SKM-1 treated with dmso at 0.1 percent for 144 hours (cell line): ENCODE data around the gene TTLL7.

Source experiments
- DNase-seq: peaks from one replicate; lab custom pipeline; 2025; ENCODE audit not compliant: unreplicated experiment; lab: John Stamatoyannopoulos, UW

TTLL7 gene

DNA sequence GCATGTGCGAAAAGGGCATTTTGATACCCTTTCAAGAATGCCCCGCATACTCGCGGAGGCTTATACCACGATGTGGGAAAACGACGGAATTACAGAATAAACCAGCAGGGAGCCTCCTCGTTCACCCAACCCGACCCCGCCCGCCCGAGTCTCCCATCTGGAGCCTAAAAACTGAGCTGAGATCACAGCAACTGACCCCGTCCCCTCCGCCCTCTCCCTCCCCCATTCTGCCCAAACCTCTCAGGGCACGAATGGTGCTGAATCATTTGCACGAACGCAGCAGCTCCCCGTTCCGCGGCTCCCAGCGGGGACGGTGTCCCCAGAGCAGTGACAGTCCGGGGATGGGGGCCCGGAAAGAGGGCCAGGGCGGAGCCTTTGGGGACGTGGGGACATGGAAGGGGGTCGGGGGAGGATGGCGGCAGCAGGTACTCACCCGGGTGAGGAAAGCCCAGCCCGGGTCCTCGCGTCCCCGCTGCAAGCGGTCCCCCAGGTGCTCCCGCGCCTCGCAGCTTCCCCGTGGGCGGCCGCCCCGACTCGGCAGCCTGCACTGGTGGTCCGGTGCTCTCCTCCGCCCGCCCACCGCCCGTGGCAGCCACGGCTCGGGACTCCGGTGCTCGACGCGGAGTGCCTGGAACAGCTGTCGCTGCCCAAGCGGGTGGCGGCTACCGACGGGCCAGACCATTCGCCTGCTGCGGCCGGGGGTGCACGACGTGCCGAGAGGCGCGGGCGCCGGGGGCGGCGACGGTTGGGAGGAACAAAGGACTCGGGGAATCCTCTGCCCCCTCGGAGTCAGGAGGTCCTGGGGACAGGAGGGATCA is at the start of gene TTLL7:
Gene TTLL7 (minus strand): TSS at position 635 of the 818 bp plus-strand sequence. CDS start 46,921 bp downstream, outside the sequence.
- peak; percentile 76 for DNase-seq

GRCh38 chr1:84042461-84042860 is 43.5 kb upstream of the TTLL7 start:
- no peak for DNase-seq

DNA sequence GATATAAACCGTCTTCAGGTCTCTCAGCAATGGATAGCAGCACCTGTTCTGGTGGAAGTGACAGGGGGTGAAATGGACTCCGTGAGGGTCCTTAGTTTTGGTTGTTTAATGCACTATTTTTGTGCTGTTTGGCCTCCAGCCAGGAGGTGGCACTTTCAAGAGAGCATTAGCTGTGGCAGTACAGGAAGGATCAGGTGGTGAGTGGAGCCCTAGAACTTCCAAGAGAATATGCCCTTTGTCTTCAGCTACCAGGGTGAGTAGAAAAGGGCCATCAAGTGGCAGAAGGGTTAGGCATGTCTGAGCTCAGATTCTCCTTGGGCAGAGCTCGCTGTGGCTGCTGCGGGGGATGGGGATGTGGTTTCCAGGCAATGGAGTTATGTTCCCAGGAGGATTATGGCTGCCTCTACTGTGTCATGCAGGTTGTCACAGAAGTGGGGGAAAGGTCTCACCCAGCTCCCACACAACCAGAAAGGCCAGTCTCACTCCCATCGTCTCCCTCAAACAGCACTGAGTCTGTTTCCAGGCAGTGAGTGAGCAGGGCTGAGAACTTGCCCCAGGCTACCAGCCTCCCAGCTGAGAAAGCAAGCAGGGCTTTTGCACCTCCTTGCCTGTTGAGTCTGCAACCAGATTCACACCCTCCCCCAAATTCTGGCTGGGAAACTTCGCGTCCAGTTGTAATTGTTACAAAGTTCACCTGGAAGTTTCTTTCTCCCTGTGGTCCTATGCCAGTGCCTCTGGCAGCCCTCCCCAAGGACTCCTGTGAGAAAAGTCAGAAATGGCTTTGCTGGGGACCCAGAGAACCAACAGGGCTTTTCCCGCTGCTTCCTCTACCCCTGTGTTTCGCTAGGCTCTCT is 39.1 kb upstream of the TTLL7 start:
- no peak for DNase-seq

DNA sequence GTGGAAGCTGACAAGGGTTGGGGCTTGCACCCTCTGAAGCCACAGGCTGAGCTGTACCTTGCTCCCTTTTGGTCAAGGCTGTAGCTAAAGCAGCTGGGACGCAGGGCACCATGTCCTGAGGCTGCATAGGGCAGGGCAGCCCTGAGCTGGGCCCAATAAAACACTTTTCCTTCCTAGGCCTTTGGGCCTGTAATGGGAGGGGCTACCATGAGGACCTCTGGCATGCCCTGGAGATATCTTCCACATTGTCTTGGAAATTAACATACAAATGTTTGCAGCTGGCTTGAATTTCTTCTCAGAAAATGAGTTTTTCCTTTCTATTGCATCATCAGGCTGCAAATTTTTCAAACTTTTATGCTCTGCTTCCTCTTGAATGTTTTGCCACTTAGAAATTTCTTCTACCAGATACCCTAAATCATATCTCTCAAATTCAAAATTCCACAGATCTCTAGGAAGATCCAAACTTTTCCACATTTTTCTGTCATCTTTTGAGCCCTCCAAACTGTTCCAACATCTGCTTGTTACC is 32.9 kb upstream of the TTLL7 start:
- no peak for DNase-seq

DNA sequence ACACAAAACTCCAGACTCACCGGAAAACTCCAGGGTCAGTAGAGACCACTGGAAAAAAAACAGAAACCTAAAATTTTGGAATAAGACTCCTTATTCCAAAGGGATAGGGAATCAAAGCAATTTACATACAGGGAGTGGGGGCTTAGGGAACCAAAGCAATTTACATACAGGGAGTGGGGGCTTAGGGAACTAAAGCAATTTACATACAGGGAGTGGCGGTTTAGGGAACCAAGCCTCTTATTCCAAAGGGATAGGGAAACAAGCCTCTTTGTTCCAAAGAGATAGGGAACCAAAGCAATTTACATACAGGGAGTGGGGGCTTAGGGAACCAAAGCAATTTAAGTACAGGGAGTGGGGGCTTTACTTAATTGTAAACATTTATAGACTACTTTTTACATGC is 28.4 kb upstream of the TTLL7 start:
- no peak for DNase-seq

- DNase-seq, result no peak
Observed at GRCh38 chr1:84025966-84026365, 27.0 kb upstream of the TTLL7 start.

DNA sequence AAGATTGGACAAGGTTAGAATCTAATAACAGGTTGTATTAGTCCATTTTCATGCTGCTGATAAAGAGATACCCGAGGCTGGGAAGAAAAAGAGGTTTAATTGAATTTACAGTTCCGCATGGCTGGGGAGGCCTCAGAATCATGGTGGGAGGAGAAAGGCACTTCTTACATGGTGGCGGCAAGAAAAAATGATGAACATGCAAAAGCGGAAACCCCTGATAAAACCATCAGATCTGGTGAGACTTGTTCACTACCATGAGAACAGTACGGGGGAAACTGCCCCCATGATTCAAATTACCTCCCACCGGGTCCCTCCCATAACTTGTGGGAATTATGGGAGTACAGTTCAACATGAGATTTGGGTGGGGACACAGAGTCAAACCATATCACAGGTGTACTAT is 22.9 kb upstream of the TTLL7 start:
- DNase-seq, result no peak

DNA sequence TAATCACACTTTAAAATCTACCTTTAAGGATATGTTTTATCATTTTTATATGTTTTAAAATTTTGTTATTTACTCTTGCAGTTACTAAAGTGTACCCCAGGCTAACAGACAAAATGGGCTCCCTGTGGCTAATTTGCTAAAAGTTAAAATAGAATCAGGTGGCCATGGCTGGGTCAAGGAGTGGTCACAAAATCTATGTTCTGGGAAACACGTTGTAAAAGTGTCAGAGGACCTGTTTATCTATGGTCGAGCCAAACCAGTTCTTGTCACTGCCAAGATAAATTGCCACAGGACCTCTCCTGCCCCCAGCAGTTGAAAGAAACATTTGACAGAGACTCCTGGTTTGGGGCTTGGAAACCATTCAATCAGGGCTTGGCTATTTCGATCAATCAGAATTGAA is 21.2 kb upstream of the TTLL7 start:
- no peak for DNase-seq

DNA sequence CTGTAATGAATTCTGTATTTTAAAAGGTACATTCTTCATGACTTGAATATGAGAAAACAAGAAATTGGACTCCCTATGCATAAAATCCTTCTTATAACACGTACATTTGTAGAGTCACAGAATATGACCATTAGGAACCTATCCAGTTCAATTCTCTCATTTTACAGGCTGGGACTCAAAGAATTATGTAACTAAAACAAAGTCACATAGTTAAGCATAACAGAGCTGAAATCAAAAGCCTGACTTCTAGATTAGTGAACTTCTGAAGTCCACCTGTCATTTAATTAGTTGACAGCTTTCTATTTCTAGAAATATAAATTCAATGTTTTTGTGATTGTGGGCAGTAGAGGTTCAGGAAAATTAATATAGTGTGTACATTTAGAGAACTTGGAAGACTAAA is 20.3 kb upstream of the TTLL7 start:
- DNase-seq, result no peak

DNA sequence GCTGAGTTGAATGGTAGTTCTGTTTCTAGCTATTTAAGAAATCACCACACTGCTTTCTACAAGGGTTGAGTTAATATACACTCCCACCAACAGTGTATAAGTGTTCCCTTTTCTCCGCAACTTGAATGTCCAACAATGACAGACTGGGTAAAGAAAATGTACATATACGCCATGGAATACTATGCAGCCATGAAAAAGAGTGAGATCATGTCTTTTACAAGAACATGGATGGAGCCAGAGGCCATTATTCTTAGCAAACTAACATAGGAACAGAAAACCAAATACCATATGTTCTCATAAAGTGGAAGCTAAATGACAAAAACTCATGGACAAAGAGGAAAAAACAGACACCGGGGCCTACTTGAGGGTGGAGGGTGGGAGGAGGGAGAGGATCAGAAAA is 14.8 kb upstream of the TTLL7 start:
- no peak for DNase-seq

GRCh38 chr1:84012018-84012417 is 13.1 kb upstream of the TTLL7 start:
- no peak for DNase-seq

DNA sequence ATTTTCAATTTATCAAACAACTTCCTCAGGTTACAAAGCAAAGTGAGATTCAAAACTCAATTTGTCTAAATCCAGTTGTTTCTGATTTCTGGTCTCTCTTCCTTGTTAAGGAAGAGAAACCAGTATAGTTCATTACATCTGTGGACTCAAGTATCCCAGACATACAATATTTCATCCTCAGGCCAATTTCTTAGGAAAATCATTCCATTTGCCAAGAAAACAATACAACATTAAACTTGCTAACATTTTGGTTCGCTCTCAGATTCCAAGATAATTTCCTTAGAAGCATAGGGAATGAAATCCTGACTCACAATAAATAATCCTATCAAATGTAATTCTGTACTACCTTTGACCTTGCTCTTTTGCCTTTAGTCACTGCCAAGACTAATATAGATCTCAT is 11.2 kb upstream of the TTLL7 start:
- no peak for DNase-seq

DNA sequence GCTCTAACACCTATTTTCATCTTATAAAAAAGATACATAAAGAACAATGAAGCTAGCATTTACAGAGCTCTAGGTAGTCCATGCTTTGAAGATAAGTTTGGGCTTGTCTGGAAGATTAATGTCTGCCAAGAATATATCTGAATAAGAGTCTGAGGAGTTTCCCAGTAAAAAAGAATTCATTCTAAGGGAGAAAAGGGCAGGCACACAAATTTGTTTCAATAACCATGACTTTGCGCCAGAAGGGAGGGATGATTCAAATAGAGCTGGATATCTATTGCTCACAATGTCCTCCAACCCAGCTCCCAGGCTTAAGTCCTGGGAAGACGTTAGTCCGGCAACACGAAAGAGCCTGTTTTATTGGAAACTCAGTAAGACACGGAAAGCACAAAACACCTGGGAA is 9.7 kb upstream of the TTLL7 start:
- no peak for DNase-seq

DNA sequence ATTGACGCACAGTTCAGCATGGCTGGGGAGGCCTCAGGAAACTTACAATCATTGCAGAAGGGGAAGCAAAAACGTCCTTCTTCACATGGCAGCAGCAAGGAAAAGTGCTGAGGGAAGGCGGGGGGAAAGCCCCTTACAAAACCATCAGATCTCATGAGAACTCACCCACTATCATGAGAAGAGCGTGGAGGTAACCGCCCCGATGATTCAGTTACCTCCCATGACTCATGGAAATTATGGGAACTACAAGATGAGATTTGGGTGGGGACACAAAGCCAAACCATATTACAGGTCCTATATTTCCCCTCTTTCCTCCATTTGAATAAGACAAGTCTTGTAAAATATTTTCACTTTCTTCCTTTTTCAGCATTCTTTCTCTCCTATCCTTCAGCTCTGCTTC is 7.7 kb upstream of the TTLL7 start:
- DNase-seq, result no peak

DNA sequence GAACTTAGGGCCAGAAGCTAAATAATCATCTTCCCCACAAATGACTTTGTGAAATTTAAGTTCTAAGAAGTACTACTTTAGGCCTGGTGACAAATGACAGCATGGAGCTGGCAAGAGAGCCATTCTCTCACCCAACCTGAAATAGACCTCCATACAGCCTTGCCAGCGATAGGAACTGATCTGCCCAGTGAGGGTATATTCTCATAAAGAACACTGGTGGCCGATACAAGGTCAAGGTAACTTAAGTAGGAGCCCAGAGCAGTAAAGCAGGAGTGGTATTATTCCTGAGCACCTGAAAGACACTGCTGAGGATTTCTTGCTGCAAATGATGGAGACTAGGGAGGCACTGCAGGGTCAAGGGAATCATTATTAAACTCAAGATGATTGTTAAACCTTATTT is 2.6 kb upstream of the TTLL7 start:
- DNase-seq, result no peak

- no peak for DNase-seq
Observed at GRCh38 chr1:84000954-84001495, 2.1 kb upstream of the TTLL7 start.

DNA sequence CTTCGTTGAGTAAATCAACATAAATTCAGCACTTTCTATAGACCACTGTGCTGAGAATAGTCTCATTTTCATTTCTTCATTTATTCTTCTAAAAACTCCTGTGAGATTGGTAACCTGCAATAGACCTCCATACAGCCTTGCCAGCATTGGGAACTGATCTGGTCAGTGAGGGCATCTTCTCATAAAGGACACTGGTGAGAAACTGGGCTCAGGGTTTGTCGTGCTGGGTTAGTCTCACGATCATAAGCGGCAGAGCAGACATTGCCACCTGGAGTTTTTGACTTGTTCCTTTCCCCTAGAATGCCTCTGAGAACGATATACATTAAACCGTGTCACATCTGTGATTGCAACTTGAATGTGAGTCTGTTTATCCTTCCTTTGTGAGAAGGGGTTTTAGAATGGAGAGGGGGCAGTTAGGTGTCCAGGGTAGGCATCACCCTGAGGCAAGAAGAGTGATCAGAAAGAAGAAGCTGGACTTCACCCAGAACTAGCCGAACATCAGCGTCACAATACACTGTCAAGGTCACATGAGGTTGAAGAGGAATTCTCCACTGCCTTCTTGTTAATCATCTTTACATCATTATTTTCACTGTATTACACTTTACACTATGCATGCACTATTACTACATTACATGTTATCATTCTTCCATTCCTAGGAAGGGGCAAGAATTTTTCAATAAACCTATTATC is 1.4 kb upstream of the TTLL7 start:
- no peak for DNase-seq

DNA sequence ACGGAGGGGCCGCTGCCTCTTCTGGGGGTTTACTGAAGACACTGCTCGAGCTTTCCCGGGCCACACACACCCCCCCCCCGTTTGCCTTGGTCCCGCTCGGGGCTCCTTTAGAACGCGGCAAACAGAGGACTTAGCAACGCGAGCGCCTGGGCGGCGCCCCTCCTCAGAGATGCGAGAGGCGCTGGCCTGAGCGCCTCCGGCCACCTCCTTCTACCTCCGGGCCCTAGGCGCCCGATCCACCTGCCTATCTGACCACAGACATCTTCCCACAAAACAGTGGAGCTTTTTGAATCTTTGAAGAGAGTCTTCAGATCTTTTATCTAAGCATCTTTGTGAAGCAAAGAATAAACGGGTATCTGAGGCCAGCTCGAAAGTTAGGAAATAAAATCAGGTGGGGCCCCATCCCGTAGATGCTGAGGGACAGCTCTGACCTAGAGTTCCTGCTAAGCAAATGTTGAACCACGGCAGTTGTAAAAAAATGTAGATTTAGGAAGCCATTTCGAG is 436 bp upstream of the TTLL7 start:
- peak; percentile 82 for DNase-seq

DNA sequence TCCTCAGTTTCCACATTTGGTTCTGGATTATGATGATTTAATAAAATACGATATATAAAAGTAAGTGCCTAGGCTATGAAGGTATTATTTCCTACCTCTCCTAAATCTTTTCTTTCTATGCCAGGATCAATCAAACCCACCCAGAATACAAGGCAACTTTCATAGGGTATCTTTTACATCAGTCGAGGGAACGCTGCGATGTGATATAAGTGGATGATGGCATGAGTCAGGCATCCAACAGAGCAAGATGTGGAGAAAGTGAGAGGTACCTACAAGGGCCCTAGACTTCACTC is 781 bp downstream of the TTLL7 start:
- DNase-seq, result no peak

- no peak for DNase-seq
Observed at GRCh38 chr1:83997631-83998030, 1.3 kb downstream of the TTLL7 start.

GRCh38 chr1:83996621-83997020 is 2.3 kb downstream of the TTLL7 start:
- DNase-seq, result no peak
